Suprapubic skin (tissue), 4 donors: Measurements from ENCODE around the gene KCNK13. TPM values are rescaled to one million over a fixed set of nuclear protein-coding genes. Genes with fewer than 3 reads are reported as not detected.

Source experiments
- DNase-seq, 2 donors: peaks; one replicate each; pipeline ENCODE4 v3.0.0-alpha.2; 2019; ENCODE audit warnings: low spot score in 2 of 2
- H3K27ac ChIP-seq: fragments of 200-600 bp; sonication (generic); one replicate; pipeline ENCODE4 v1.5.1; 2019
- H3K27me3 ChIP-seq: fragments of 200-600 bp; sonication (generic); one replicate; pipeline ENCODE4 v1.5.1; 2019
- H3K36me3 ChIP-seq: fragments of 200-600 bp; sonication (generic); one replicate; pipeline ENCODE4 v1.5.1; 2019
- H3K4me1 ChIP-seq: fragments of 200-600 bp; sonication (generic); one replicate; pipeline ENCODE4 v1.5.1; 2019
- H3K4me3 ChIP-seq: fragments of 200-600 bp; sonication (generic); one replicate; pipeline ENCODE4 v1.5.1; 2019; ENCODE audit warnings: mild to moderate bottlenecking
- H3K9me3 ChIP-seq: fragments of 200-600 bp; sonication (generic); one replicate; pipeline ENCODE4 v1.5.1; 2019
- EP300 ChIP-seq: sonication (generic); formaldehyde crosslinking; IDR thresholded peaks from one replicate; pipeline ENCODE4 v1.6.1; 2017; ENCODE audit warnings: antibody characterized with exemption
- POLR2A ChIP-seq, 2 donors: fragments of 450-650 bp; IDR thresholded peaks; one replicate each; pipeline ENCODE4 v1.6.1; 2017; ENCODE audit warnings: antibody characterized with exemption in 2 of 2, mild to moderate bottlenecking in 2 of 2, moderate library complexity in 2 of 2
- POLR2AphosphoS5 ChIP-seq, 3 donors: sonication (generic); formaldehyde crosslinking; IDR thresholded peaks; one replicate each; pipeline ENCODE4 v1.6.1; 2017; ENCODE audit warnings: antibody characterized with exemption in 3 of 3
- WGBS: methylation state at CpG from one replicate; pipeline ENCODE4 v1.1.5; 2018; 5-methylcytosine and 5-hydroxymethylcytosine counted together
- total RNA-seq, 4 donors: library from RNA; depleted of rRNA; stranded (reverse); fragments of >200 nt; gene quantifications; one replicate each; pipeline ENCODE4 v1.1.0, GENCODE V29; 2016
- TF ChIP-seq, protein P1 (sequence below), 2 donors: fragments of 200-600 bp in 1 of 2; fragments of 450-650 bp in 1 of 2; sonication (generic) in 1 of 2; IDR thresholded peaks; one replicate each; pipeline ENCODE4 v1.5.1; 2016 to 2019; ENCODE audit warnings: antibody characterized with exemption in 2 of 2, mild to moderate bottlenecking in 1 of 2, moderate library complexity in 1 of 2

KCNK13 gene
- total RNA-seq, 4 donors from 2014 or later, result 0.48 TPM; not detected in 3

DNA sequence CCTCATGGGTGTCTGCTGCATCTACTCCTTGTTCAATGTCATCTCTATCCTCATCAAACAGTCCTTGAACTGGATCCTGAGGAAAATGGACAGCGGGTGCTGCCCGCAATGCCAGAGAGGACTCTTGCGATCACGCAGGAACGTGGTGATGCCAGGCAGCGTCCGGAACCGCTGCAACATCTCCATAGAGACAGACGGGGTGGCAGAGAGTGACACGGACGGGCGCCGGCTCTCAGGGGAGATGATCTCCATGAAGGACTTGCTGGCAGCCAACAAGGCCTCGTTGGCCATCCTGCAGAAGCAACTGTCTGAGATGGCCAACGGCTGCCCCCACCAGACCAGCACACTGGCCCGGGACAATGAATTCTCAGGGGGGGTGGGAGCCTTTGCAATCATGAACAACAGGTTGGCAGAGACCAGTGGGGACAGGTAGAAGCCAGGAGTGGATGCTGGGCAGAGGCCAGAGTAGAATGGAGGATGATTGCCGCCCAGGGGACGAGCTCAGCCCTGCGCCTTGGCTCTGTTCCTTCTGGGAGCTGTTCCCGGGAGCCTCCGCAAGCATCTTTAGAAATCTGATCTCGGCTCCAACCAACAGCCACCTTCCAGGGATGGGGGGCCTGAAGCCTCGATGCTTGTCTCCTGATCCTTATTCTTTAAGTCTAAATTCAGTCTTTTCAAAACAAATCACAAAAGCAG is 122.9 kb downstream of the KCNK13 start:
- Histone ChIP-seq H3K27me3 (no peaks in the 10 kb centered on the region), H3K36me3 (no peaks in the 10 kb centered on the region), H3K9me3 (no peaks in the 10 kb centered on the region), H3K4me1 (no peaks in the 10 kb centered on the region), H3K27ac (no peak overlapping the region), H3K4me3 (no peak overlapping the region)
- no peak for TF ChIP-seq EP300
- no peak for TF ChIP-seq POLR2A (IDR thresholded peaks at IDR 0.05)
- TF ChIP-seq, protein P1, sequence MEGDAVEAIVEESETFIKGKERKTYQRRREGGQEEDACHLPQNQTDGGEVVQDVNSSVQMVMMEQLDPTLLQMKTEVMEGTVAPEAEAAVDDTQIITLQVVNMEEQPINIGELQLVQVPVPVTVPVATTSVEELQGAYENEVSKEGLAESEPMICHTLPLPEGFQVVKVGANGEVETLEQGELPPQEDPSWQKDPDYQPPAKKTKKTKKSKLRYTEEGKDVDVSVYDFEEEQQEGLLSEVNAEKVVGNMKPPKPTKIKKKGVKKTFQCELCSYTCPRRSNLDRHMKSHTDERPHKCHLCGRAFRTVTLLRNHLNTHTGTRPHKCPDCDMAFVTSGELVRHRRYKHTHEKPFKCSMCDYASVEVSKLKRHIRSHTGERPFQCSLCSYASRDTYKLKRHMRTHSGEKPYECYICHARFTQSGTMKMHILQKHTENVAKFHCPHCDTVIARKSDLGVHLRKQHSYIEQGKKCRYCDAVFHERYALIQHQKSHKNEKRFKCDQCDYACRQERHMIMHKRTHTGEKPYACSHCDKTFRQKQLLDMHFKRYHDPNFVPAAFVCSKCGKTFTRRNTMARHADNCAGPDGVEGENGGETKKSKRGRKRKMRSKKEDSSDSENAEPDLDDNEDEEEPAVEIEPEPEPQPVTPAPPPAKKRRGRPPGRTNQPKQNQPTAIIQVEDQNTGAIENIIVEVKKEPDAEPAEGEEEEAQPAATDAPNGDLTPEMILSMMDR (IDR thresholded peaks at IDR 0.05), result no peak
- TF ChIP-seq POLR2AphosphoS5 (IDR thresholded peaks at IDR 0.05), result no peak
- DNase-seq, result no peak
- 80% methylated on average over 23 of the region's 23 CpGs for WGBS

DNA sequence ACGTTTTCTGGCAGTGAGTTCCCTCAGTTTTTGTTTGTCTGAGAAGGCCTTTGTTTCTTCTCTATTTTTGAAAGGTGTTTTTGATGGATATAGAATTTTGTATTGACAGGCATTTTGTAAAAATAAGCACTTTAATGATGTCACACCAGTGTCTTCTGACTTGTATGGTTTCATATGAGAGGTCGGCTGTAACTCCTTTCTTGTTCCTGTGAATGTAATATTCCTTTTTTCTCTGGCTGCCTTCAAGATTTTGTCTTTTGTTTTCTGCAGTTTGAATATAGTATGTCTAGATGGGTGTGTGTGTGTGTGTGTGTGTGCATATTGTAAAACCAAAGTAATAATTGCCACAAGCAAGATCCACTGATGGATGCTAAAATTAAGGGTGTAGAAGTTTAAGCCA is 126.8 kb downstream of the KCNK13 start:
- H3K4me3 ChIP-seq, result no peak overlapping the region
- 84% methylated on average over 2 of the region's 2 CpGs for WGBS

DNA sequence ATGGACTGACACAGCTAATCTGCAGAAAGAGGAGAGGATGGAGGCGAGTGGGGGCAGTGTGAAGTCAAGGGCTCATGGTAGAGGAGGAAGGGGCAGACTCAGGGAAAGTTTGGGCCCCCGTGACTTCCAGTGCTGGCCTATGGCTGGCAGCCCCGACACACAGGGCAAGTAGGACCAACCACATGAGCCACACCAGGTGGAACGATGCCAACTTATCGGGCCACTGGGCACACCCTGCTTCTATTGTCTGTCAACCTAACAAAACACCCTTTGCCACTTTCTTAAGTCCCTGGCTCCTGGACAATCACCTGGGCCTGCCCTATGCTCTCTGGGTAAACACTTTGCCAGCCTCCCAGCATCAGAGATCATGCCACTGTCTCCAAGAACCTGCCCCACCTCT is 129.4 kb downstream of the KCNK13 start:
- WGBS, result 81% methylated on average over 5 of the region's 5 CpGs
- Histone ChIP-seq H3K27ac (no peak overlapping the region), H3K9me3 (no peaks in the 10 kb centered on the region), H3K27me3 (peaks cover 17% of the 10 kb centered on the region), H3K36me3 (no peaks in the 10 kb centered on the region), H3K4me3 (no peak overlapping the region), H3K4me1 (no peaks in the 10 kb centered on the region)
- no peak for DNase-seq
- TF ChIP-seq, protein P1 (IDR thresholded peaks at IDR 0.05), result no peak
- no peak for TF ChIP-seq EP300

More for the DNA sequence above, 126.8 kb downstream of the KCNK13 start:
- Histone ChIP-seq H3K4me1 (no peaks in the 10 kb centered on the region), H3K27me3 (peaks cover 4% of the 10 kb centered on the region), H3K36me3 (no peaks in the 10 kb centered on the region), H3K9me3 (no peaks in the 10 kb centered on the region), H3K27ac (no peak overlapping the region)
- DNase-seq, result no peak
- no peak for TF ChIP-seq POLR2AphosphoS5 (IDR thresholded peaks at IDR 0.05)
- TF ChIP-seq, protein P1 (IDR thresholded peaks at IDR 0.05), result no peak
- no peak for TF ChIP-seq POLR2A (IDR thresholded peaks at IDR 0.05)
- TF ChIP-seq EP300, result no peak

DNA sequence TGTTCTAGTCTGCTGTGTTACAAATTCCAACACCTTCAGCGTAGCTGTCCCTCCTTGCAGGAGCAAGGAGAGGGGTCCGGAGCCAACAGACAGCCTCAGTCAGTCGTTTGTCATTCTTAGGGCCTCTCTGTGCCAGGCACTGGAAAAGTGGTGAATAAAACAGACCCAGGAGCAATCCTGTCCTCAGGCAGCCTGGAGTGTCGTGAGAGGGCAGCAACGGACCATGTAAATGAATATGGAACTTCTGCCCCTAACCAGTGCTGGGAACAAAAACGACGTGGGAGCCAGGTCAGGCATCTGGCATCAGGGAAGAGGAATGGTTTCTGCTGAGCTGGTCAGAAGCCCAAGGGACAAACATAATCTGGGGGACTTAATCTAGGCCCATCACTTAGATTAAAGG is 129.8 kb downstream of the KCNK13 start:
- no peak for TF ChIP-seq POLR2A (IDR thresholded peaks at IDR 0.05)
- H3K27me3 ChIP-seq, result peaks cover 20% of the 10 kb centered on the region
- no peak for DNase-seq
- 82% methylated on average over 7 of the region's 7 CpGs for WGBS
- no peaks in the 10 kb centered on the region for H3K4me1 ChIP-seq
- H3K36me3 ChIP-seq, result no peaks in the 10 kb centered on the region
- no peak overlapping the region for H3K27ac ChIP-seq
- no peaks in the 10 kb centered on the region for H3K9me3 ChIP-seq
- H3K4me3 ChIP-seq, result no peak overlapping the region

DNA sequence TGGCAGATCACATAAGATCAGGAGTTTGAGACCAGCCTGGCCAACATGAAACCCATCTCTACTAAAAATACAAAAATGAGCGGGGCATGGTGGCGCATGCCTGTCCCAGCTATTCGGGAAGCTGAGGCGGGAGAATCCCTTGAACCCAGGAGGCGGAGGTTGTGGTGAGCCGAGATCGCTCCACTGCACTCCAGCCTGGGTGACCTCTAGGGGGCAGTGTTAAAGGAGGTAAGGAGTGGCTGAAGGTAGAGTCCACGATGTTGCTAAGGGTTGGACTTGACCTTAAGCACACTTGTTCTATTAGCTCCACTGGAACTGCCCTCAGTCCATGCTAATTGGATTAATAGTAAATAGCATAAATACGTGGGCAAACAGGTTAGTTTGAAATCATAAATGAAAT is 132.1 kb downstream of the KCNK13 start:
- H3K9me3 ChIP-seq, result no peaks in the 10 kb centered on the region
- 68% methylated on average over 9 of the region's 9 CpGs for WGBS
- DNase-seq, result no peak
- TF ChIP-seq, protein P1 (IDR thresholded peaks at IDR 0.05), result no peak
- H3K27ac ChIP-seq, result no peak overlapping the region
- H3K4me3 ChIP-seq, result no peak overlapping the region
- no peaks in the 10 kb centered on the region for H3K4me1 ChIP-seq
- no peaks in the 10 kb centered on the region for H3K36me3 ChIP-seq
- peaks cover 20% of the 10 kb centered on the region for H3K27me3 ChIP-seq

DNA sequence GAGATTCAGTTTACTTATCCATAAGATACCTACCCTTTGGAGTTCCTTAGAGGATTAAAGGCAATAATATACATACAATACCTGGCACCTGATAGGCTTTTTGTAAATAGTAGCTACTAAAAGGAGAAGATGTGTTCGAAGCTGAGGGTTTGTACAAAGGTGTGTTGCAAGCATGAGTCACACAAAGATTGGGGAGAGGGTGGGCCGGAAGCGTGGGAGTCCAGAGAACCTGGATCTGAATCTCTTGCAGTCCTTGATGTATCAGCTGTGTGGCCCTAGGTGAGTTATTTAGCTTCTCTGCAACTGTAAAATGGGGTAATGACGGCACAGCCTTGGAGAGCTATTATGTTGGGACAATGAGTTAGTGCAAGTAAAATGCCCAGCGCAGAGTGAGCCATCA is 132.9 kb downstream of the KCNK13 start:
- Histone ChIP-seq H3K27me3 (peaks cover 20% of the 10 kb centered on the region), H3K9me3 (no peaks in the 10 kb centered on the region), H3K4me1 (no peaks in the 10 kb centered on the region), H3K36me3 (no peaks in the 10 kb centered on the region), H3K4me3 (no peak overlapping the region), H3K27ac (no peak overlapping the region)
- WGBS, result 89% methylated on average over 5 of the region's 5 CpGs
- no peak for TF ChIP-seq EP300
- no peak for TF ChIP-seq POLR2A (IDR thresholded peaks at IDR 0.05)
- no peak for TF ChIP-seq POLR2AphosphoS5 (IDR thresholded peaks at IDR 0.05)
- TF ChIP-seq, protein P1 (IDR thresholded peaks at IDR 0.05), result no peak
- no peak for DNase-seq
